Gastrocnemius medialis (tissue), 4 donors: ENCODE results near the gene RBM48. TPM values are rescaled to one million over a fixed set of nuclear protein-coding genes. Genes with fewer than 3 reads are reported as not detected.

Experiments
- ATAC-seq, 2 donors: fragments of 150-250 bp; one replicate each; pipeline ENCODE4 v1.9.1; 2016
- DNase-seq, 2 donors: peaks; one replicate each; pipeline ENCODE4 v3.0.0-alpha.2; 2019
- H3K27ac ChIP-seq, 4 donors: fragments of 200-600 bp; sonication (generic); 1 replicate in 1 of 4; 2 replicates in 3 of 4; pipeline ENCODE4 v1.5.1; 2016 to 2018; ENCODE audit warnings: mild to moderate bottlenecking in 2 of 4, moderate library complexity in 1 of 4
- H3K27me3 ChIP-seq, 3 donors: fragments of 200-600 bp; sonication (generic) in 2 of 3; 1 replicate in 1 of 3; 2 replicates in 2 of 3; pipeline versions ENCODE4 v1.5.1 to v1.6.0; 2016 to 2019; ENCODE audit warnings: mild to moderate bottlenecking in 1 of 3, moderate library complexity in 1 of 3
- H3K36me3 ChIP-seq, 2 donors: fragments of 200-600 bp; sonication (generic) in 1 of 2; one replicate each; pipeline ENCODE4 v1.5.1; 2017 to 2018
- H3K4me1 ChIP-seq, 2 donors: fragments of 200-600 bp; sonication (generic) in 1 of 2; one replicate each; pipeline ENCODE4 v1.5.1; 2016 to 2017; ENCODE audit warnings: mild to moderate bottlenecking in 2 of 2
- H3K4me3 ChIP-seq, 4 donors: fragments of 200-600 bp; sonication (generic) in 3 of 4; 1 replicate in 1 of 4; 2 replicates in 3 of 4; pipeline ENCODE4 v1.5.1; 2016 to 2019; ENCODE audit warnings: mild to moderate bottlenecking in 2 of 4
- H3K9me3 ChIP-seq, 3 donors: fragments of 200-600 bp; sonication (generic) in 2 of 3; 1 replicate in 1 of 3; 2 replicates in 2 of 3; pipeline ENCODE4 v1.5.1; 2016 to 2019
- POLR2A ChIP-seq, 2 donors: fragments of 450-650 bp; IDR thresholded peaks; one replicate each; pipeline ENCODE4 v1.6.1; 2017; ENCODE audit warnings: antibody characterized with exemption in 2 of 2, mild to moderate bottlenecking in 2 of 2, moderate library complexity in 2 of 2
- in situ Hi-C, 4 donors: fragments of 200-750 bp; cut with MboI; loops; one replicate each; pipeline versions ENCODE4 v1.15.0 to v1.8.0; 2017; ENCODE audit warnings: low sequenced_read_pairs in 4 of 4
- intact Hi-C: fragments of 100-400 bp; cut with DNase I; formaldehyde crosslinking; loops from one replicate; pipeline ENCODE4 v1.15.1; 2023; ENCODE audit warnings: low total_unique reads
- total RNA-seq, 4 donors: library from RNA; depleted of rRNA; stranded (reverse); fragments of >200 nt; gene quantifications; one replicate each; pipeline versions ENCODE4 v1.1.0 to v1.2.3, GENCODE V29; 2016
- TF ChIP-seq, protein P1 (sequence below), 5 experiments: fragments of 450-650 bp in 3 of 5; fragments of 200-600 bp in 2 of 5; sonication (generic) in 2 of 5; IDR thresholded peaks in 4 of 5; conservative IDR thresholded peaks in 1 of 5; 1 replicate in 4 of 5; 2 replicates in 1 of 5; pipeline ENCODE4 v1.5.1; 2016 to 2019; ENCODE audit warnings: antibody characterized with exemption in 5 of 5, mild to moderate bottlenecking in 3 of 5, moderate library complexity in 3 of 5

Gene RBM48
- total RNA-seq, 4 donors from 2014 or later, result 8.0 to 11.2 (median 8.8) TPM

DNA sequence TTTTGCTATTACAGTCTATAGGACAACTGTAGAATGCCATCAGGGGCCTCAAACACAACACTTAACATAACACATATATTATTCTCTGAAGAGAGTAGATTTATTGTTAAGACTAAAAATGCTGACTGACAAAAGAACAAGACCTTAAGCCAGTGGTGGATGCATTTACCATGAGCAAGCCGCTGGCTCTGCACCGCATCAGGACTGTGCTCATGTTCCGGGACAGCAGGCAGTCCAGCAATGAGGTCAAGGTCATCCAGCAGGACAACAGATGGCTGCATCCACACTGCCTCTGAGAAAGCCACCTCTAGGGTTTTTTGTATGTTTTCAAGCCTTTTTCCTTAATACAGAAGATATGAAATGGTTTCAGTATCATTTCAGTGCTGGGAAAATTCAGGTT, 24.0 kb upstream of the RBM48 start:
- intact Hi-C loops, result no loop called here
- peaks cover 0 to 65% of the 10 kb centered on the region in 2 donors for H3K36me3 ChIP-seq
- H3K4me1 ChIP-seq, result no peaks in the 10 kb centered on the region
- no peak for TF ChIP-seq POLR2A (IDR thresholded peaks at IDR 0.05)
- TF ChIP-seq, protein P1, sequence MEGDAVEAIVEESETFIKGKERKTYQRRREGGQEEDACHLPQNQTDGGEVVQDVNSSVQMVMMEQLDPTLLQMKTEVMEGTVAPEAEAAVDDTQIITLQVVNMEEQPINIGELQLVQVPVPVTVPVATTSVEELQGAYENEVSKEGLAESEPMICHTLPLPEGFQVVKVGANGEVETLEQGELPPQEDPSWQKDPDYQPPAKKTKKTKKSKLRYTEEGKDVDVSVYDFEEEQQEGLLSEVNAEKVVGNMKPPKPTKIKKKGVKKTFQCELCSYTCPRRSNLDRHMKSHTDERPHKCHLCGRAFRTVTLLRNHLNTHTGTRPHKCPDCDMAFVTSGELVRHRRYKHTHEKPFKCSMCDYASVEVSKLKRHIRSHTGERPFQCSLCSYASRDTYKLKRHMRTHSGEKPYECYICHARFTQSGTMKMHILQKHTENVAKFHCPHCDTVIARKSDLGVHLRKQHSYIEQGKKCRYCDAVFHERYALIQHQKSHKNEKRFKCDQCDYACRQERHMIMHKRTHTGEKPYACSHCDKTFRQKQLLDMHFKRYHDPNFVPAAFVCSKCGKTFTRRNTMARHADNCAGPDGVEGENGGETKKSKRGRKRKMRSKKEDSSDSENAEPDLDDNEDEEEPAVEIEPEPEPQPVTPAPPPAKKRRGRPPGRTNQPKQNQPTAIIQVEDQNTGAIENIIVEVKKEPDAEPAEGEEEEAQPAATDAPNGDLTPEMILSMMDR (IDR thresholded peaks at IDR 0.05 in 4 of 5, conservative IDR thresholded peaks at IDR 0.05 in 1 of 5), result no peak
- no peak overlapping the region for H3K27ac ChIP-seq
- in situ Hi-C loops, result no loop called here
- H3K9me3 ChIP-seq, result no peaks in the 10 kb centered on the region
- ATAC-seq (peak in 1 of 2 donors; percentile 55), DNase-seq (no peak)
- H3K4me3 ChIP-seq, result no peak overlapping the region
- no peaks in the 10 kb centered on the region for H3K27me3 ChIP-seq

DNA sequence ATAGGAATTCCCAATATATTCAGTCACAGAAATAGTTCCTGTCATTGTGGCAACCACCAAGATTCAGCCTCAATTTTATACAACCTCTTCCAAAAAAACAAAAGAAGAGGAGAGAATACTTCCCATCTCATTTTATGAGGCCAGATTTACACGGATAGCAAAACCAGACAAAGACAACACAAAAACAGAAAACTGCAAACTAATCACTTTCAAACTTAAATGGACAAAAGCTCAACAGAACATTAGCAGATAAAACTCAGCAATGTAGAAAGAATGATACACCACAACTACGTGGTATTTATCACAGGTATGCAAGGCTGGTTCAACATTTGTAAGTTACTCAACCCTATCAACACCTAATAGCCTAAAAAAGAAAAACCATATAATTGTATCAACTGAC, 22.2 kb upstream of the RBM48 start:
- Histone ChIP-seq H3K4me3 (no peak overlapping the region), H3K9me3 (no peaks in the 10 kb centered on the region), H3K27ac (no peak overlapping the region), H3K27me3 (no peaks in the 10 kb centered on the region), H3K4me1 (no peaks in the 10 kb centered on the region), H3K36me3 (peaks cover 0 to 62% of the 10 kb centered on the region in 2 donors)
- no peak for TF ChIP-seq POLR2A (IDR thresholded peaks at IDR 0.05)
- TF ChIP-seq, protein P1 (IDR thresholded peaks at IDR 0.05 in 4 of 5, conservative IDR thresholded peaks at IDR 0.05 in 1 of 5), result no peak
- DNase-seq, result no peak
- intact Hi-C loops, result no loop called here
- ATAC-seq, result no peak
- in situ Hi-C loops, result no loop called here

DNA sequence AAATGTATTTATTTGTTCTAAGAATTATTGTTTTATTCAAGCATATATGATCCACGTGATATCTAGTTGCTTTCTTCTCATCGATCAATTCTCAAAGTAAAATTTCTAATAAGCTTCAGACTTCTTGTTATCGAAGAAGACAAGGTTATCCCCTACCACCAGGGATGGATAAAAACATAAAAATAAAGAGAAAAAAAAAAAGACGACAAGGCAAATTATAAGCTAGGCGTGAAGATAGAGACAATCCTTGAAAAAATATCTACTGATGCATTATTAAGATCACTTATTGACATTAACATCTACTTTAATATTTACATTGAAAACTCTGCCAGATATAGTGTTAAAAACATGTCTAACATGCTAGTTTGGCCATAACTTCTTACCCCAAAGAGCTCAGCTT, 19.6 kb upstream of the RBM48 start:
- Histone ChIP-seq H3K27me3 (no peaks in the 10 kb centered on the region), H3K9me3 (no peaks in the 10 kb centered on the region), H3K36me3 (peaks cover 0 to 41% of the 10 kb centered on the region in 2 donors), H3K27ac (no peak overlapping the region), H3K4me1 (no peaks in the 10 kb centered on the region), H3K4me3 (no peak overlapping the region)
- intact Hi-C loops, result no loop called here
- in situ Hi-C loops, result no loop called here
- TF ChIP-seq, protein P1 (IDR thresholded peaks at IDR 0.05 in 4 of 5, conservative IDR thresholded peaks at IDR 0.05 in 1 of 5), result no peak
- no peak for TF ChIP-seq POLR2A (IDR thresholded peaks at IDR 0.05)
- ATAC-seq (no peak), DNase-seq (no peak)

DNA sequence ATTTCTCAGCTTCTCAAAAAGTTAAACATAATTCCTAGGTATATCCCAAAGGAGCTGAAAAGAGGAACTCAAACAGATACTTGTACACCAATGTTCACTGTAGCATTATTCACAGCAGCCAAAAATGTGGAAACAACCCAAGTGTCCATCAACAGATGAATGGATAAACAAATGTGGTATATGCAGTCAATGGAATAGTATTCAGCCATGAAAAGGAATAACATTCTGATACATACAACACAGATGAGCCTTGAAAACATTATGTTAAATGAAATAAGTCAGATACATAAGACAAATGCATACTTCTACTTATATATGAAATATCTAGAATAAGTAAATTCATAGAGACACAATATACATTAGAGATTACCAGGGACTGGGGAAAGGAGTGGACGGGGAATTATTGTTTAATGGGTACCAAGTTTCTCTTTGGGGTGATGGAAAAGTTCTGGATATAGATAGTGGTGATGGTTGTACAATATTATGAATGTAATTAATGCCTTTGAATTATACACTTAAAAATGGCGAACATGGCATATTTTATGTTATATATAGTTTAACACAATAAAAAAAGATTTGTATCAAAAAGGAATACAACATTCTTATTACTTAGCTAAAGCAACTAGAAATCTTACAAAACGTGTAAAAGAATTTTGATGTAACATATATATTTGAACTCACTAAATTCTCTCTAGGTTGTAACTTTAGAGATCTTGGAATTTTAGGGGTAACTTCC, 15.3 kb upstream of the RBM48 start:
- H3K4me1 ChIP-seq, result no peaks in the 10 kb centered on the region
- ATAC-seq (no peak), DNase-seq (no peak)
- no peak overlapping the region for H3K4me3 ChIP-seq
- no peak overlapping the region for H3K27ac ChIP-seq
- no peak for TF ChIP-seq POLR2A (IDR thresholded peaks at IDR 0.05)
- TF ChIP-seq, protein P1 (IDR thresholded peaks at IDR 0.05 in 4 of 5, conservative IDR thresholded peaks at IDR 0.05 in 1 of 5), result no peak
- H3K9me3 ChIP-seq, result no peaks in the 10 kb centered on the region
- no peaks in the 10 kb centered on the region for H3K27me3 ChIP-seq
- in situ Hi-C loops (no loop called here), intact Hi-C loops (no loop called here)
- H3K36me3 ChIP-seq, result peaks cover 0 to 32% of the 10 kb centered on the region in 2 donors
